H9 (cell line): ENCODE measurements around the gene B9D1. TPM values are rescaled to one million over a fixed set of nuclear protein-coding genes. Genes with fewer than 3 reads are reported as not detected.
A peak's percentile ranks its signal among the peaks of the same experiment; 100 is the strongest.

Experiments
- DNase-seq: peaks from one replicate; pipeline ENCODE4 v3.0.0-alpha.2; 2017
- H2AFZ ChIP-seq: one replicate; pipeline ENCODE4 v1.6.1; 2013; ENCODE audit warnings: mild to moderate bottlenecking, low read length, control low read depth, moderate library complexity
- H2AK5ac ChIP-seq: 2 replicates; pipeline ENCODE4 v1.6.1; 2013; ENCODE audit warnings: low read length, control low read depth, mixed read lengths; ENCODE audit not compliant: insufficient read length
- H2BK120ac ChIP-seq: one replicate; pipeline ENCODE4 v1.6.1; 2013; ENCODE audit warnings: low read depth, mild to moderate bottlenecking, low read length, control low read depth, inconsistent platforms; ENCODE audit not compliant: poor library complexity, severe bottlenecking
- H2BK12ac ChIP-seq: 2 replicates; pipeline ENCODE4 v1.6.1; 2013; ENCODE audit warnings: low read length, control low read depth, mixed read lengths, low read depth; ENCODE audit not compliant: insufficient read length
- H2BK15ac ChIP-seq: 2 replicates; pipeline ENCODE4 v1.6.1; 2013; ENCODE audit warnings: low read depth, low read length, control low read depth
- H2BK20ac ChIP-seq: one replicate; pipeline ENCODE4 v1.6.1; 2013; ENCODE audit warnings: low read depth, mild to moderate bottlenecking, low read length, control low read depth, inconsistent platforms; ENCODE audit not compliant: poor library complexity, severe bottlenecking
- H2BK5ac ChIP-seq: 2 replicates; pipeline ENCODE4 v1.6.1; 2013; ENCODE audit warnings: low read length, control low read depth, mixed read lengths; ENCODE audit not compliant: insufficient read length
- H3K14ac ChIP-seq: 2 replicates; pipeline ENCODE4 v1.6.1; 2013; ENCODE audit warnings: low read length, control low read depth; ENCODE audit not compliant: insufficient read depth
- H3K18ac ChIP-seq: 2 replicates; pipeline ENCODE4 v1.6.1; 2013; ENCODE audit warnings: low read depth, mild to moderate bottlenecking, mixed read lengths, low read length, control low read depth; ENCODE audit not compliant: insufficient read length
- H3K23ac ChIP-seq: 2 replicates; pipeline ENCODE4 v1.6.1; 2013; ENCODE audit warnings: low read length, control low read depth, mixed read lengths, low read depth; ENCODE audit not compliant: insufficient read length
- H3K23me2 ChIP-seq: 2 replicates; pipeline ENCODE4 v1.6.1; 2013; ENCODE audit warnings: low read depth, mild to moderate bottlenecking, mixed read lengths, low read length, control low read depth; ENCODE audit not compliant: insufficient read length, poor library complexity, severe bottlenecking
- H3K27ac ChIP-seq: 2 replicates; pipeline ENCODE4 v1.5.1; 2013; ENCODE audit warnings: low read length, control low read depth, mixed read lengths, low read depth; ENCODE audit not compliant: insufficient read length
- H3K27me3 ChIP-seq: 2 replicates; pipeline ENCODE4 v1.6.1; 2013; ENCODE audit warnings: low read length, control low read depth, inconsistent platforms; ENCODE audit not compliant: insufficient read depth
- H3K4ac ChIP-seq: 2 replicates; pipeline ENCODE4 v1.6.1; 2013; ENCODE audit warnings: low read depth, mild to moderate bottlenecking, control low read depth, inconsistent platforms, low read length, moderate library complexity
- H3K4me1 ChIP-seq: 2 replicates; pipeline ENCODE4 v1.6.1; 2013; ENCODE audit warnings: low read length, control low read depth, inconsistent platforms; ENCODE audit not compliant: insufficient read depth
- H3K4me2 ChIP-seq: 2 replicates; pipeline ENCODE4 v1.6.1; 2013; ENCODE audit warnings: low read length, control low read depth, mixed read lengths; ENCODE audit not compliant: insufficient read length, insufficient read depth
- H3K56ac ChIP-seq: 2 replicates; pipeline ENCODE4 v1.6.1; 2013; ENCODE audit warnings: low read depth, mild to moderate bottlenecking, mixed read lengths, low read length, control low read depth; ENCODE audit not compliant: insufficient read length
- H3K79me1 ChIP-seq: 2 replicates; pipeline ENCODE4 v1.6.1; 2013; ENCODE audit warnings: low read depth, mild to moderate bottlenecking, moderate library complexity, low read length, control low read depth, inconsistent platforms; ENCODE audit not compliant: insufficient read depth, poor library complexity, severe bottlenecking
- H3K79me2 ChIP-seq: 2 replicates; pipeline ENCODE4 v1.6.1; 2013; ENCODE audit warnings: low read length, control low read depth, inconsistent platforms; ENCODE audit not compliant: insufficient read depth
- H3K9ac ChIP-seq: 2 replicates; pipeline ENCODE4 v1.6.1; 2013; ENCODE audit warnings: low read length, control low read depth, mixed read lengths; ENCODE audit not compliant: insufficient read length; ENCODE audit errors: extremely low read depth
- H3K9me3 ChIP-seq: one replicate; pipeline ENCODE4 v1.6.1; 2013; ENCODE audit warnings: low read depth, low read length, inconsistent platforms; ENCODE audit not compliant: control insufficient read depth
- H3T11ph ChIP-seq: one replicate; pipeline ENCODE4 v1.6.1; 2013; ENCODE audit warnings: mild to moderate bottlenecking, low read length, control low read depth, inconsistent platforms
- H4K20me1 ChIP-seq: one replicate; pipeline ENCODE4 v1.6.1; 2013; ENCODE audit not compliant: control insufficient read depth, insufficient read length, insufficient read depth
- H4K5ac ChIP-seq: 2 replicates; pipeline ENCODE4 v1.6.1; 2013; ENCODE audit warnings: low read depth, mild to moderate bottlenecking, mixed read lengths, low read length, control low read depth; ENCODE audit not compliant: insufficient read length
- H4K8ac ChIP-seq: replicated peaks from 2 replicates; pipeline ENCODE4 v1.6.1; 2013; ENCODE audit warnings: low read length, control low read depth, mixed read lengths, low read depth; ENCODE audit not compliant: insufficient read length
- H4K91ac ChIP-seq: 2 replicates; pipeline ENCODE4 v1.6.1; 2013; ENCODE audit warnings: low read depth, mild to moderate bottlenecking, moderate library complexity, mixed read lengths, low read length, control low read depth; ENCODE audit not compliant: insufficient read length
- H3K27ac Mint-ChIP-seq, 3 experiments: 2 replicates in 2 of 3; 3 replicates in 1 of 3; pipeline ENCODE4 v1.8.0; 2020 to 2021; ENCODE audit warnings: mixed read lengths in 3 of 3, mild to moderate bottlenecking in 1 of 3, moderate library complexity in 1 of 3
- H3K27me3 Mint-ChIP-seq: 2 replicates; pipeline ENCODE4 v1.8.0; 2021; ENCODE audit warnings: low read depth, mild to moderate bottlenecking, moderate library complexity, mixed read lengths
- H3K36me3 Mint-ChIP-seq, 3 experiments: 2 replicates in 2 of 3; 3 replicates in 1 of 3; pipeline ENCODE4 v1.8.0; 2020 to 2021; ENCODE audit warnings: low read depth in 3 of 3, mixed read lengths in 3 of 3; ENCODE audit not compliant: insufficient read depth in 1 of 3
- H3K4me1 Mint-ChIP-seq, 2 experiments: 2 replicates each; pipeline ENCODE4 v1.8.0; 2020; ENCODE audit warnings: mixed read lengths in 2 of 2
- H3K4me3 Mint-ChIP-seq, 2 experiments: 2 replicates in 1 of 2; 3 replicates in 1 of 2; pipeline ENCODE4 v1.8.0; 2020 to 2021; ENCODE audit warnings: mild to moderate bottlenecking in 2 of 2, mixed read lengths in 2 of 2, moderate library complexity in 1 of 2
- H3K9me3 Mint-ChIP-seq, 2 experiments: 2 replicates in 1 of 2; 3 replicates in 1 of 2; pipeline ENCODE4 v1.8.0; 2020; ENCODE audit warnings: mild to moderate bottlenecking in 2 of 2, mixed read lengths in 2 of 2, moderate library complexity in 1 of 2
- CTCF ChIP-seq: fragments of 200-600 bp; sonication (generic); conservative IDR thresholded peaks from 3 replicates; pipeline ENCODE4 v1.8.0; 2021; ENCODE audit warnings: antibody characterized with exemption, mild to moderate bottlenecking
- WGBS: extraction: QIAGEN DNeasy Blood & Tissue Kit; methylation state at CpG from one replicate; pipeline ENCODE4 v1.1.7; 2013; ENCODE audit warnings: missing lambda C conversion rate, low lambda C conversion rate, mixed read lengths; ENCODE audit not compliant: insufficient read length; ENCODE audit errors: extremely low coverage; 5-methylcytosine and 5-hydroxymethylcytosine counted together
- total RNA-seq: library from RNA; stranded (reverse); gene quantifications from 2 replicates; pipeline ENCODE4 v1.2.1, GENCODE V29; 2021

The B9D1 gene
- total RNA-seq, 1 experiment from 2014 or later, result 30.4 TPM

- DNase-seq, result peak; percentile 27
These were observed 21.3 kb downstream of the B9D1 start for GRCh38 chr17:19341211-19341631.

More at GRCh38 chr17:19341211-19341631, 21.3 kb downstream of the B9D1 start:
- H2BK20ac ChIP-seq, result no peak overlapping the region
- H3K4ac ChIP-seq, result no peak overlapping the region
- no peak overlapping the region for H3K18ac ChIP-seq
- H3K23me2 ChIP-seq, result no peaks in the 10 kb centered on the region
- no peak overlapping the region for H2AFZ ChIP-seq
- no peaks in the 10 kb centered on the region for H3K79me1 ChIP-seq
- no peak overlapping the region for H3K56ac ChIP-seq
- H3K4me1 Mint-ChIP-seq, result peaks cover 36 to 41% of the 10 kb centered on the region in 2 experiments
- no peak overlapping the region for H4K5ac ChIP-seq
- H3K79me2 ChIP-seq, result no peaks in the 10 kb centered on the region
- no peak overlapping the region for H3K9ac ChIP-seq
- no peak overlapping the region for H2BK12ac ChIP-seq
- no peak overlapping the region for H2AK5ac ChIP-seq
- H3K9me3 ChIP-seq, result no peaks in the 10 kb centered on the region
- no peak overlapping the region for H3K27ac ChIP-seq
- H3K4me3 Mint-ChIP-seq, result peak overlapping the region in 1 of 2 experiments; percentile 36; a peak in 1 of 5 replicates
- peaks cover 2% of the 10 kb centered on the region; the same call in 1 of the 2 replicates for H3K27me3 Mint-ChIP-seq
- H4K20me1 ChIP-seq, result peaks cover 3% of the 10 kb centered on the region
- no CpG with 5 or more reads among the region's 7 CpGs for WGBS
- no peak overlapping the region for H3T11ph ChIP-seq
- no peak overlapping the region for H3K23ac ChIP-seq
- no peak overlapping the region for H3K4me2 ChIP-seq
- H3K36me3 Mint-ChIP-seq, result peaks cover 3 to 5% (median 3%) of the 10 kb centered on the region in 3 experiments; a peak in 4 of 7 replicates
- H3K27me3 ChIP-seq, result no peaks in the 10 kb centered on the region
- no peak overlapping the region for H4K91ac ChIP-seq
- no peaks in the 10 kb centered on the region for H3K9me3 Mint-ChIP-seq
- peak overlapping the region in 2 of 3 experiments; percentile 11 to 18; a peak in 3 of 7 replicates for H3K27ac Mint-ChIP-seq
- no peak overlapping the region for H2BK15ac ChIP-seq
- no peak overlapping the region for H3K14ac ChIP-seq
- no peak for TF ChIP-seq CTCF
- H2BK120ac ChIP-seq, result no peak overlapping the region
- no peak overlapping the region for H2BK5ac ChIP-seq
- no peak overlapping the region for H4K8ac ChIP-seq
- H3K4me1 ChIP-seq, result peaks cover 7% of the 10 kb centered on the region; the same call in 1 of the 2 replicates
